ENCODE measurements around the gene FAM110A. TPM values are rescaled to one million over a fixed set of nuclear protein-coding genes. Genes with fewer than 3 reads are reported as not detected.
"Not testable (repeated sequence)": the region's sequence is repeated elsewhere in the genome, so short reads cannot be mapped to it uniquely, and the experiment has no call there.

The FAM110A gene
- total RNA-seq, 2 experiments from 2014 or later, result 16.2 to 28.2 TPM

- no peak overlapping the region for H3K4me3 ChIP-seq (ENCODE audit: low read depth, low read length, poor library complexity, severe bottlenecking)
- H2AFZ ChIP-seq (ENCODE audit: low read length), result no peak overlapping the region
- H3K27ac ChIP-seq (ENCODE audit: low read depth, low read length, poor library complexity, severe bottlenecking), result no peak overlapping the region
- no peaks in the 10 kb centered on the region for H3K36me3 ChIP-seq (ENCODE audit: insufficient read depth, low read length)
- intact Hi-C loops (cut with micrococcal nuclease; ENCODE audit: unreplicated experiment), result no loop called here
- H3K79me2 ChIP-seq (ENCODE audit: insufficient read depth, low read depth, low read length), result no peaks in the 10 kb centered on the region
- H3K9me3 ChIP-seq (ENCODE audit: low read length), result no peaks in the 10 kb centered on the region
- H3K4me1 ChIP-seq (ENCODE audit: insufficient read depth, low read length, poor library complexity, severe bottlenecking), result no peaks in the 10 kb centered on the region
- TF ChIP-seq EZH2phosphoT487 (IDR thresholded peaks at IDR 0.05; ENCODE audit: borderline replicate concordance, low read depth, low read length) (no peak), CTCF (conservative IDR thresholded peaks at IDR 0.05; ENCODE audit: low read length) (no peak)
- DNase-seq (ENCODE audit: low spot score), result no peak
- no TSS peak for BruUV-seq (replicated peaks)
- ChIA-PET POLR2A (no interaction called here), CTCF (ENCODE audit: unreplicated experiment) (no interaction called here)
- no peaks in the 10 kb centered on the region for H4K20me1 ChIP-seq (ENCODE audit: insufficient read depth, low read length)
- H3K4me2 ChIP-seq (ENCODE audit: low read length), result no peak overlapping the region
- no peaks in the 10 kb centered on the region for H3K9me2 ChIP-seq (ENCODE audit: insufficient read depth, low read length)
These were observed 42.5 kb upstream of the FAM110A start for GRCh38 chr20:791056-791455.

GRCh38 chr20:792248-792647, 41.3 kb upstream of the FAM110A start:
- CTCF ChIA-PET (ENCODE audit: unreplicated experiment), result no interaction called here
- Histone ChIP-seq H3K4me3 (ENCODE audit: low read depth, low read length, poor library complexity, severe bottlenecking) (no peak overlapping the region), H3K9me3 (ENCODE audit: low read length) (no peaks in the 10 kb centered on the region), H3K79me2 (ENCODE audit: insufficient read depth, low read depth, low read length) (no peaks in the 10 kb centered on the region), H3K27ac (ENCODE audit: low read depth, low read length, poor library complexity, severe bottlenecking) (no peak overlapping the region), H2AFZ (ENCODE audit: low read length) (no peak overlapping the region), H3K4me1 (ENCODE audit: insufficient read depth, low read length, poor library complexity, severe bottlenecking) (no peaks in the 10 kb centered on the region), H3K36me3 (ENCODE audit: insufficient read depth, low read length) (no peaks in the 10 kb centered on the region), H4K20me1 (ENCODE audit: insufficient read depth, low read length) (no peaks in the 10 kb centered on the region), H3K9me2 (ENCODE audit: insufficient read depth, low read length) (no peaks in the 10 kb centered on the region), H3K4me2 (ENCODE audit: low read length) (no peak overlapping the region)
- DNase-seq (ENCODE audit: low spot score), result no peak
- BruUV-seq (replicated peaks), result no TSS peak
- intact Hi-C loops (cut with micrococcal nuclease; ENCODE audit: unreplicated experiment), result no loop called here
- no peak for TF ChIP-seq EZH2phosphoT487 (IDR thresholded peaks at IDR 0.05; ENCODE audit: borderline replicate concordance, low read depth, low read length)
- TF ChIP-seq CTCF (conservative IDR thresholded peaks at IDR 0.05; ENCODE audit: low read length), result no peak
- POLR2A ChIA-PET, result no interaction called here

DNA sequence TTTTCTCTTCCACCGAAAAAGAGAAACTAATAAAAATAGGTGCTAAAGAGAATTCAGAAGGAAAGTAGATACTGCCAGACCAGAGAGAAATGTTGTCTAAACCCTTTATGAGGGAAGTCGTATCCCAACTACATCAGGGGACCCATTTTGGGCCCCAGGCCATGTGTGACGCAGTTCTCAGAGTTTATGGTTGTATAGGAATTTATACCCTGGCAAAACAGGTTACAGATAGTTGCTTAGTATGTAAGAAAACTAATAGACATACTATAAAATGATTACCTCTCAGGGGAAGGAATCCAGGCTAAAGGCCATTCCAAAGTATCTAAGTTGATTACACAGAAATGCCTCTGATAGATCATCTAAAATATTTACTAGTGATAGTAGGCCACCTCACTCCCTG, 36.6 kb upstream of the FAM110A start:
- H3K9me3 ChIP-seq (ENCODE audit: low read length), result no peaks in the 10 kb centered on the region
- no peaks in the 10 kb centered on the region for H3K36me3 ChIP-seq (ENCODE audit: insufficient read depth, low read length)
- no peak overlapping the region for H3K4me3 ChIP-seq (ENCODE audit: low read depth, low read length, poor library complexity, severe bottlenecking)
- intact Hi-C loops (cut with micrococcal nuclease; ENCODE audit: unreplicated experiment), result no loop called here
- H3K27ac ChIP-seq (ENCODE audit: low read depth, low read length, poor library complexity, severe bottlenecking), result no peak overlapping the region
- no peak for DNase-seq (ENCODE audit: low spot score)
- H4K20me1 ChIP-seq (ENCODE audit: insufficient read depth, low read length), result no peaks in the 10 kb centered on the region
- no peaks in the 10 kb centered on the region for H3K9me2 ChIP-seq (ENCODE audit: insufficient read depth, low read length)
- TF ChIP-seq CTCF (conservative IDR thresholded peaks at IDR 0.05; ENCODE audit: low read length) (no peak), EZH2phosphoT487 (IDR thresholded peaks at IDR 0.05; ENCODE audit: borderline replicate concordance, low read depth, low read length) (no peak)
- H3K4me2 ChIP-seq (ENCODE audit: low read length), result no peak overlapping the region
- ChIA-PET POLR2A (interaction anchor here (1.0 kb wide), 1 partner anchor 82 kb away, joined by 3 read pairs; no protein-coding TSS in a partner anchor), CTCF (ENCODE audit: unreplicated experiment) (no interaction called here)
- no peak overlapping the region for H2AFZ ChIP-seq (ENCODE audit: low read length)
- BruUV-seq (replicated peaks), result no TSS peak
- H3K79me2 ChIP-seq (ENCODE audit: insufficient read depth, low read depth, low read length), result no peaks in the 10 kb centered on the region
- H3K4me1 ChIP-seq (ENCODE audit: insufficient read depth, low read length, poor library complexity, severe bottlenecking), result no peaks in the 10 kb centered on the region

- H3K4me2 ChIP-seq (ENCODE audit: low read length); H3K4me3 ChIP-seq (ENCODE audit: low read depth, low read length, poor library complexity, severe bottlenecking); H3K9me2 ChIP-seq (ENCODE audit: insufficient read depth, low read length); CTCF ChIA-PET (ENCODE audit: unreplicated experiment); BruUV-seq (replicated peaks); H3K27ac ChIP-seq (ENCODE audit: low read depth, low read length, poor library complexity, severe bottlenecking); H2AFZ ChIP-seq (ENCODE audit: low read length); DNase-seq (ENCODE audit: low spot score); H3K9me3 ChIP-seq (ENCODE audit: low read length); intact Hi-C loops (cut with micrococcal nuclease; ENCODE audit: unreplicated experiment); H4K20me1 ChIP-seq (ENCODE audit: insufficient read depth, low read length); H3K4me1 ChIP-seq (ENCODE audit: insufficient read depth, low read length, poor library complexity, severe bottlenecking); H3K36me3 ChIP-seq (ENCODE audit: insufficient read depth, low read length); H3K79me2 ChIP-seq (ENCODE audit: insufficient read depth, low read depth, low read length): not testable (repeated sequence)
- POLR2A ChIA-PET, result interaction anchor here (0.7 to 1.7 kb wide), 2 partner anchors 31 to 407 kb away, joined by 3 to 4 read pairs; no protein-coding TSS in a partner anchor
These were observed 34.8 kb upstream of the FAM110A start for GRCh38 chr20:798746-799145.
